Spinal cord (tissue), 10 donors: ENCODE results near the gene CIAO2B. TPM values are rescaled to one million over a fixed set of nuclear protein-coding genes. Genes with fewer than 3 reads are reported as not detected.
"Not testable (repeated sequence)": the region's sequence is repeated elsewhere in the genome, so short reads cannot be mapped to it uniquely, and the experiment has no call there.

Source experiments
- DNase-seq, 6 donors: peaks; one replicate each; pipeline versions ENCODE4 v3.0.0 to v3.0.0-alpha.2; 2013 to 2015; ENCODE audit warnings: low spot score in 6 of 6, low read depth in 4 of 6
- H3K27ac ChIP-seq: one replicate; pipeline ENCODE4 v1.5.1; 2013; ENCODE audit warnings: low read depth, low read length, control low read depth
- H3K27me3 ChIP-seq: one replicate; pipeline ENCODE4 v1.6.1; 2013; ENCODE audit warnings: low read length; ENCODE audit not compliant: control insufficient read depth, insufficient read depth
- H3K36me3 ChIP-seq: one replicate; pipeline ENCODE4 v1.6.1; 2013; ENCODE audit warnings: low read length; ENCODE audit not compliant: control insufficient read depth, insufficient read depth
- H3K4me1 ChIP-seq: one replicate; pipeline ENCODE4 v1.6.1; 2013; ENCODE audit warnings: low read length; ENCODE audit not compliant: control insufficient read depth, insufficient read depth
- H3K4me3 ChIP-seq: one replicate; pipeline ENCODE4 v1.5.1; 2013; ENCODE audit warnings: low read depth, low read length, control low read depth
- H3K9me3 ChIP-seq: one replicate; pipeline ENCODE4 v1.6.1; 2013; ENCODE audit warnings: low read length; ENCODE audit not compliant: control insufficient read depth, insufficient read depth
- WGBS: methylation state at CpG from one replicate; pipeline ENCODE4 v1.1.5; 2013; ENCODE audit warnings: missing lambda C conversion rate; ENCODE audit not compliant: insufficient coverage; 5-methylcytosine and 5-hydroxymethylcytosine counted together
- polyA plus RNA-seq, 2 donors: library from polyadenylated mRNA; unstranded; fragments of 120-200 nt; gene quantifications; one replicate each; pipeline ENCODE4 v1.2.1, GENCODE V29; 2013; ENCODE audit not compliant: insufficient read length in 2 of 2
- total RNA-seq, 2 donors: library from RNA; depleted of rRNA in 1 of 2; stranded (reverse); fragments of 120-200 nt in 1 of 2; fragments of >200 nt in 1 of 2; gene quantifications; one replicate each; pipeline versions ENCODE4 v1.2.3 to v1.2.4, GENCODE V29; 2013 to 2014
- donor health status: healthy.

The CIAO2B gene
- total and polyA plus RNA-seq, 4 donors: 52.7 to 138 (median 127) TPM

DNA sequence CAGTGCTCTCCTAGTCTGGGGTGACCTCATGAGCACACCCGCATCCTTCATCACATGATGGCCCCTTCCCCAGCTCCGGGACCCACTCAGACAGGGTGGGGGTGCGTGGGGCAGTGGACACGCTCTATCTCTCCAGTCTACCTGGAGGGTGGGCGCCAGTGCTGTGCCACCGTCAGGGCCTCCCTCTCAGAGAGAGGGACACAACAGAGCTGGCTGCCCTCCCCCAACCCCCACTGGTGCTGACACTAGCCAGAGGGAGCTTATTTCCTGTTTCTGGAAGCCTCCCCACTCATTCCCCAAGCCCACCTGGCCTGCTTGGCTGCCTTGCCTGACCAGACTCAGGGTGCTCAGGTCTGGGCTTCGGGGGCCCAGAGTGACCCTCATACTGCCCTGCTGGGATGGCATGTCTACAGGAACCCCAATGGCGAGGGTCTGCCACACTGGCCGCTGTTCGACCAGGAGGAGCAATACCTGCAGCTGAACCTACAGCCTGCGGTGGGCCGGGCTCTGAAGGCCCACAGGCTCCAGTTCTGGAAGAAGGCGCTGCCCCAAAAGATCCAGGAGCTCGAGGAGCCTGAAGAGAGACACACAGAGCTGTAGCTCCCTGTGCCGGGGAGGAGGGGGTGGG, 9.3 kb upstream of the CIAO2B start:
- DNase-seq: no peak
- Histone ChIP-seq H3K4me1 (peaks cover 10% of the 10 kb centered on the region), H3K27ac (no peak overlapping the region), H3K27me3 (peaks cover 5% of the 10 kb centered on the region), H3K36me3 (peaks cover 59% of the 10 kb centered on the region), H3K9me3 (no peaks in the 10 kb centered on the region), H3K4me3 (no peak overlapping the region)
- WGBS: 91% methylated on average over 14 of the region's 15 CpGs

DNA sequence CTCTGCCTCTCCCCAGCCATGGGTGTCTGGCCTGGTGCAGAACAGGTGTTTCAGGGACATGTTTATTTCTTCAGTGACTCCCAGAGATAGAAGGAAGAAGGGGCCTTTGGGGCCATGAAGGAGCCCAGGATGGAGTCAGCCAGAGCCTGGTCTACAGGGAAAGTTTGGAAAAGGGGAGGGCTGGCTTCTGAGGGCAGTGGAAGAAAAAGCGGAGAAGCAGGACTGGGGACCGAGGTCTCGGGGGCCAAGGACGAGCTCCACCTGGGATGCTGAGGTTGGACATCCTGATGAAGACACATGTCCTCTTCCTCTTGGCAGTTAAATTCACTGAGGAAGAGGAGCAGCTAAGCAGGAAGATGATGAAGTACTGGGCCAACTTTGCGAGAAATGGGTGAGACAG, 8.8 kb upstream of the CIAO2B start:
- H3K36me3 ChIP-seq: peaks cover 65% of the 10 kb centered on the region
- peaks cover 5% of the 10 kb centered on the region for H3K4me1 ChIP-seq
- no peaks in the 10 kb centered on the region for H3K9me3 ChIP-seq
- no peak overlapping the region for H3K27ac ChIP-seq
- no peak for DNase-seq
- WGBS: 98% methylated on average over 5 of the region's 5 CpGs
- no peak overlapping the region for H3K4me3 ChIP-seq
- H3K27me3 ChIP-seq: no peaks in the 10 kb centered on the region

- Histone ChIP-seq H3K9me3 (no peaks in the 10 kb centered on the region), H3K4me3 (no peak overlapping the region), H3K4me1 (peaks cover 18% of the 10 kb centered on the region), H3K27ac (no peak overlapping the region), H3K27me3 (no peaks in the 10 kb centered on the region), H3K36me3 (peaks cover 89% of the 10 kb centered on the region)
- WGBS: 97% methylated on average over 16 of the region's 16 CpGs
- DNase-seq: no peak
These were observed 6.0 kb upstream of the CIAO2B start for GRCh38 chr16:66940236-66940635.

- no peaks in the 10 kb centered on the region for H3K27me3 ChIP-seq
- H3K4me1 ChIP-seq: peaks cover 21% of the 10 kb centered on the region
- peaks cover 85% of the 10 kb centered on the region for H3K36me3 ChIP-seq
- H3K4me3 ChIP-seq: no peak overlapping the region
- H3K9me3 ChIP-seq: no peaks in the 10 kb centered on the region
- no peak overlapping the region for H3K27ac ChIP-seq
- no peak for DNase-seq
These were observed 5.2 kb upstream of the CIAO2B start for GRCh38 chr16:66939366-66939765.

GRCh38 chr16:66937725-66938337, 3.6 kb upstream of the CIAO2B start:
- no peak for DNase-seq
- Histone ChIP-seq H3K4me3 (no peak overlapping the region), H3K4me1 (peaks cover 31% of the 10 kb centered on the region), H3K27ac (no peak overlapping the region), H3K9me3 (no peaks in the 10 kb centered on the region), H3K27me3 (no peaks in the 10 kb centered on the region), H3K36me3 (peaks cover 76% of the 10 kb centered on the region)
- WGBS: 94% methylated on average over 5 of the region's 10 CpGs

- H3K4me3 ChIP-seq: no peak overlapping the region
- no peaks in the 10 kb centered on the region for H3K27me3 ChIP-seq
- WGBS: 79% methylated on average over 2 of the region's 4 CpGs
- no peak overlapping the region for H3K27ac ChIP-seq
- H3K9me3 ChIP-seq: no peaks in the 10 kb centered on the region
- H3K36me3 ChIP-seq: peaks cover 76% of the 10 kb centered on the region
- H3K4me1 ChIP-seq: peaks cover 38% of the 10 kb centered on the region
- no peak for DNase-seq
These were observed 2.8 kb upstream of the CIAO2B start for GRCh38 chr16:66936889-66937554.

- no peak overlapping the region for H3K4me3 ChIP-seq
- H3K4me1 ChIP-seq: peaks cover 38% of the 10 kb centered on the region
- H3K27ac ChIP-seq: no peak overlapping the region
- H3K27me3 ChIP-seq: no peaks in the 10 kb centered on the region
- WGBS: 89% methylated on average over 6 of the region's 6 CpGs
- H3K9me3 ChIP-seq: no peaks in the 10 kb centered on the region
- DNase-seq: no peak
- H3K36me3 ChIP-seq: peaks cover 72% of the 10 kb centered on the region
These were observed 2.3 kb upstream of the CIAO2B start for GRCh38 chr16:66936462-66936861.

- DNase-seq: peak in 1 of 6 donors; percentile 22
- peak within 1 kb of the TSS; percentile 86 for H3K27ac ChIP-seq
- peak within 1 kb of the TSS; percentile 99 for H3K4me3 ChIP-seq
- H3K36me3 ChIP-seq: peaks cover 66% of the 10 kb centered on the region
- peaks cover 38% of the 10 kb centered on the region for H3K4me1 ChIP-seq
- no peaks in the 10 kb centered on the region for H3K9me3 ChIP-seq
- H3K27me3 ChIP-seq: no peaks in the 10 kb centered on the region
- 17% methylated on average over 43 of the region's 44 CpGs for WGBS
These were observed 1.3 kb upstream of the CIAO2B start, which contains the start of gene CES2 for GRCh38 chr16:66935314-66936011. CES2 (plus strand) TSS chr16:66935516; CDS start chr16:66935636, 120 bp downstream.

DNA sequence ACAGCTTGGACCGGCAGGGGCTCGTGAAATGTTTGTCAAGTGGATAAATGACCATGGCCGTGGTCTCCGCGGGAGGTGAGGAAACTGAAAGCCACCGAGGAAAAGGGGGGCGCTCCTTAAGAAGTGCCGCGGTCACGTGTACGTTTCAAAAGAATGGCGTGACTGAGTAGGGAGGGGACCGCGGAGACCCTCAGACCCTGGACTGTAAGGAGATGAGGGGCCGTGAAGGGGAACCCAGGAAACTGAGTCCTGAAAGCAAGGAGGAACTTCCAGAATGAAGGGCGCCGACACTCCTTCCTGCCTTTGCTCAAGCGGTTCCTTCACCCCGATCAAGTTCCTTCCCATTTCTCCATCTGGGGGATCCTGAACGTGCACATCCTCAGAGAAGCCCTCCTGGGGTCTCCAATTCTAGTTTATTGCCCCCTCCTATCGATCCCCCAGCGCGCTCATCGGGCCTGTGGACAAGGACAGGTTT, 674 bp upstream of the CIAO2B start:
- Histone ChIP-seq H3K4me3 (peak overlapping the region; percentile 99), H3K36me3 (peaks cover 60% of the 10 kb centered on the region), H3K4me1 (peaks cover 38% of the 10 kb centered on the region), H3K27ac (peak overlapping the region; percentile 86)
- H3K9me3 ChIP-seq, H3K27me3 ChIP-seq: not testable (repeated sequence)
- 0% methylated on average over 11 of the region's 24 CpGs for WGBS
- DNase-seq: peak in 1 of 6 donors; percentile 19
